ENCODE data around the gene NEURL4.

The NEURL4 gene

GRCh38 chr17:7304179-7304578 lies 25.0 kb downstream of the NEURL4 start:
- Mint-ChIP-seq H3K4me1 (peaks cover 13% of the 10 kb centered on the region), H3K4me3 (peak overlapping the region; percentile 17), H3K36me3 (ENCODE audit: low read depth) (peaks cover 2% of the 10 kb centered on the region), H3K27me3 (ENCODE audit: low read depth, poor library complexity) (peaks cover 29% of the 10 kb centered on the region), H3K27ac (no peak overlapping the region), H3K9me3 (peaks cover 4% of the 10 kb centered on the region)
- TF ChIP-seq, protein P1, sequence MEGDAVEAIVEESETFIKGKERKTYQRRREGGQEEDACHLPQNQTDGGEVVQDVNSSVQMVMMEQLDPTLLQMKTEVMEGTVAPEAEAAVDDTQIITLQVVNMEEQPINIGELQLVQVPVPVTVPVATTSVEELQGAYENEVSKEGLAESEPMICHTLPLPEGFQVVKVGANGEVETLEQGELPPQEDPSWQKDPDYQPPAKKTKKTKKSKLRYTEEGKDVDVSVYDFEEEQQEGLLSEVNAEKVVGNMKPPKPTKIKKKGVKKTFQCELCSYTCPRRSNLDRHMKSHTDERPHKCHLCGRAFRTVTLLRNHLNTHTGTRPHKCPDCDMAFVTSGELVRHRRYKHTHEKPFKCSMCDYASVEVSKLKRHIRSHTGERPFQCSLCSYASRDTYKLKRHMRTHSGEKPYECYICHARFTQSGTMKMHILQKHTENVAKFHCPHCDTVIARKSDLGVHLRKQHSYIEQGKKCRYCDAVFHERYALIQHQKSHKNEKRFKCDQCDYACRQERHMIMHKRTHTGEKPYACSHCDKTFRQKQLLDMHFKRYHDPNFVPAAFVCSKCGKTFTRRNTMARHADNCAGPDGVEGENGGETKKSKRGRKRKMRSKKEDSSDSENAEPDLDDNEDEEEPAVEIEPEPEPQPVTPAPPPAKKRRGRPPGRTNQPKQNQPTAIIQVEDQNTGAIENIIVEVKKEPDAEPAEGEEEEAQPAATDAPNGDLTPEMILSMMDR (IDR thresholded peaks at IDR 0.05) = no peak
- no peak for DNase-seq

DNA sequence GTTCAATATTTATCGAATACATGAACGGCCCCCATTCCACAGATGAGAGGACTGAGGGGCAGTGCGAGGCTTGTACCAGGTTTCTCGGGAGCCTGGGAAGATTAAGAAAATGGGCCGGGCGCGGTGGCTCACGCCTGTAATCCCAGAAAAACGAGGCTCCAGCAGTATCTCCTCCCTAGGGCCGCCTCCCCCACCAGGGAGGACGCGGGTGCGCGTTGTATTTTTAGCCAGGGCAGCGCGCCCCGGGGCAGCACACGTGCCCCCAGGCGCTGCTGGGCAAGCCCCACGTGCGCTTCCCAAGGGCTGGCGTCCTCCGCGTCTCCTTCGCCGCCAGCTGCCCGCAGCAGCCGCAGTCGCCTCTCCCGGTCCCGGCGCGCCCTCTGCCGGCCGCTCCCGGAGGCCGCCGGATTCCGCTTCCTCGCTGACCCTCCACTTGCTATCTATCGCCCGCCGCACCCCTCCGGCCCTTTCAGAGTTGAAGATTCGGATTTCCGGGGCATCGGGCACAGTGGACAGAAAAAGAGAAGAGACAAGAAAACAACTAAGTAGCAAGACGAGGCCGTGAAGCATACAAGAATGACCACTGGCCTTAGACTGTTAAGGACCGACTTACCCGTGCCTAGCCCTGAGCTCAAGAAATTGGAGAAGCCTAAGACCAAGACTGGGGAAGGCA lies 32.8 kb downstream of the NEURL4 start:
- Mint-ChIP-seq H3K4me3 (peak overlapping the region; percentile 61), H3K4me1 (peaks cover 39% of the 10 kb centered on the region), H3K27me3 (ENCODE audit: low read depth, poor library complexity) (peaks cover 80% of the 10 kb centered on the region), H3K27ac (no peak overlapping the region), H3K9me3 (no peaks in the 10 kb centered on the region), H3K36me3 (ENCODE audit: low read depth) (no peaks in the 10 kb centered on the region)
- TF ChIP-seq, protein P1 (IDR thresholded peaks at IDR 0.05) = peak; percentile 88
- peak; percentile 94 for DNase-seq

DNA sequence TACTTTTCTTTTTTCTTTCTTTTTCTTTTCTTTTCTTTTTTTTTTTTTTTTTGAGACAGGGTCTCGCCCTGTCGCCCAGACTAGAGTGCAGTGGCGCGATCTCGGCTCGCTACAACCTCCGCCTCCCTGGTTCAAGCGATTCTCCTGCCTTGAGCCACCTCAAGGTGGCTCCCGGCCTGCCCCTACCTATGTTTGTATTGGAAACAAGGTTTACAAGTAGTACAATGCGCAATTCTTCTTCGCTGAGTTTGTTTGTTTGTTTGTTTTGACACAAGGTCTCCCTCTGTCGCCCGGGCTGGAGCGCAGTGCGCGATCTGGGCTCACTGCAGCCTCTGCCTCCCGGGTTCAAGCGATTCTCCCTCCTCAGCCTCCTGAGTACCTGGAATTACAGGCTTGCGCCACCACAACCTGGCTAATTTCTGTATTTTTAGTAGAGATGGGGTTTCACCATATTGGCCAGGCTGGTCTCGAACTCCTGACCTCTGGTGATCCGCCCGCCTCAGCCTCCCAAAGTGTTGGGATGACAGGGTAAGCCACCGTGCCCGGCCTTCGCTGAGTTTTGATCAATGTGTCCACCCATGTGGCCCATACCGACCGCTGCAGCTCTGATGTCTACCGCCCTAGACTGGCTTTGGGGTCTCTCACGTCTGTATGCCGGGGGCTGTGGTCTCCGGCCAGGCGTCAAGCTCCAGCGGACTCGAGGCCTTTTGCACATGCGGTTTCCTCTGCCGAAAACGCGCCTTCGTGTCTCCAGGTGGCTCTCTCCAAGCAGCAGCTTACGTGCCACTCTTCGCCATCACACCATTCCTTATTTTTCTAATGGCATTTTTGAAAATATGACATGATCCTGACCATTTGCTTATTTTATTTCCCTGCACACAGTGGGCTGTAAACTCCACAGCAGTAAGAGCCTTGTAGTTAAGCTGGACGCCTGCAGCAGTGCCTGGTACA lies 33.6 kb downstream of the NEURL4 start:
- no peak overlapping the region for H3K27ac Mint-ChIP-seq
- no peaks in the 10 kb centered on the region for H3K36me3 Mint-ChIP-seq (ENCODE audit: low read depth)
- TF ChIP-seq, protein P1 (IDR thresholded peaks at IDR 0.05) = no peak
- H3K4me3 Mint-ChIP-seq = peak overlapping the region; percentile 79
- no peak for DNase-seq
- peaks cover 76% of the 10 kb centered on the region for H3K27me3 Mint-ChIP-seq (ENCODE audit: low read depth, poor library complexity)
- H3K9me3 Mint-ChIP-seq = no peaks in the 10 kb centered on the region
- peaks cover 44% of the 10 kb centered on the region for H3K4me1 Mint-ChIP-seq

DNA sequence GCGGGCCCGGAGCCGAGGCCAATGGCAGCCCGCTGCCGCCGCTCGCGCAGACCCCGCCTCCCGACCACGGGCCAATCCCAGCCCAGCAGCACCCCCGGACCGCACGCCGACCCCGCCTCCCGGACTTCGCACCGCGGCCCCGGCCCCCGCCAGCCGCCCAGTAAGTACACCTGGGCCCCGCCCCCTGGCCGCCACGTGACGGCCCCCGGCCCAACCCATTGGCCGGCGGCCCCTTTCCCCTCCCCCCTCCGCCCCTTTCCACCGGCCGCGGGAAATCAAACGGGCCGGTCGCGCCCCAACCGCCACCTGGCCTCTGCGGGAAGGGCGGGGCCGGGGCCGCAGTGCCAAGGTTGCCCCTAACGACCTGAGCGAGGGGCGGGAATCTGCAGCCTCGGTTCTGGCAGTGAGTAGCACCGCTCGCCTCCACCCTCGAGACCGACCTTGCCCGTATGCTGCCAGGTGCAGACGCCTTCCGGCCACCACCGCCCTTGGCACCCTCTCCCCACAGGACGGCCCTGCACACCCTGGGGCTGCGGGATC lies 34.5 kb downstream of the NEURL4 start, which contains the start of gene YBX2:
YBX2 (minus strand) TSS at position 26 of the 540 bp plus-strand sequence. CDS start 139 bp downstream, outside the sequence.
- peak; percentile 93 for DNase-seq
- H3K4me1 Mint-ChIP-seq = peaks cover 50% of the 10 kb centered on the region
- no peaks in the 10 kb centered on the region for H3K9me3 Mint-ChIP-seq
- no peaks in the 10 kb centered on the region for H3K36me3 Mint-ChIP-seq (ENCODE audit: low read depth)
- H3K4me3 Mint-ChIP-seq = peak within 1 kb of the TSS; percentile 79
- H3K27me3 Mint-ChIP-seq (ENCODE audit: low read depth, poor library complexity) = peaks cover 67% of the 10 kb centered on the region
- TF ChIP-seq, protein P1 (IDR thresholded peaks at IDR 0.05) = no peak
- no peak within 1 kb of the TSS for H3K27ac Mint-ChIP-seq

GRCh38 chr17:7293816-7294613 lies 35.1 kb downstream of the NEURL4 start:
- Mint-ChIP-seq H3K4me1 (peaks cover 51% of the 10 kb centered on the region), H3K4me3 (peak overlapping the region; percentile 64), H3K27me3 (ENCODE audit: low read depth, poor library complexity) (peaks cover 63% of the 10 kb centered on the region), H3K36me3 (ENCODE audit: low read depth) (no peaks in the 10 kb centered on the region), H3K9me3 (no peaks in the 10 kb centered on the region), H3K27ac (no peak overlapping the region)
- peak; percentile 56 for DNase-seq
- TF ChIP-seq, protein P1 (IDR thresholded peaks at IDR 0.05) = no peak
